GM19438 (cell line): ENCODE data around the gene GPR37.

Experiments used
- ATAC-seq: cut with Tn5 transposase; IDR thresholded peaks from one replicate; pipeline ENCODE4 v1.9.1; 2021; ENCODE audit warnings: low read depth; ENCODE audit not compliant: unreplicated experiment

Gene GPR37

GRCh38 chr7:124765401-124766352 lies at the start of gene GPR37:
Gene GPR37, minus strand, starts transcription at chr7:124765792. Its CDS starts 816 bp downstream, at chr7:124764976.
- ATAC-seq: peak; percentile 67

- ATAC-seq: no peak
These were observed 48.6 kb upstream of the GPR37 start for GRCh38 chr7:124813994-124814798.

GRCh38 chr7:124812764-124813163 lies 47.2 kb upstream of the GPR37 start:
- no peak for ATAC-seq

- ATAC-seq: no peak
These were observed 45.7 kb upstream of the GPR37 start for GRCh38 chr7:124811341-124811740.

- no peak for ATAC-seq
These were observed 45.0 kb upstream of the GPR37 start for GRCh38 chr7:124810605-124811004.

GRCh38 chr7:124808206-124808605 lies 42.6 kb upstream of the GPR37 start:
- ATAC-seq: no peak

GRCh38 chr7:124801330-124801895 lies 35.8 kb upstream of the GPR37 start:
- ATAC-seq: no peak

GRCh38 chr7:124800386-124800785 lies 34.8 kb upstream of the GPR37 start:
- ATAC-seq: no peak

GRCh38 chr7:124799448-124799847 lies 33.9 kb upstream of the GPR37 start:
- no peak for ATAC-seq

GRCh38 chr7:124796771-124797170 lies 31.2 kb upstream of the GPR37 start:
- ATAC-seq: no peak

GRCh38 chr7:124792696-124793095 lies 27.1 kb upstream of the GPR37 start:
- ATAC-seq: no peak

- no peak for ATAC-seq
These were observed 26.4 kb upstream of the GPR37 start for GRCh38 chr7:124792002-124792401.

GRCh38 chr7:124791426-124791825 lies 25.8 kb upstream of the GPR37 start:
- ATAC-seq: no peak

- ATAC-seq: no peak
These were observed 25.1 kb upstream of the GPR37 start for GRCh38 chr7:124790645-124791044.

- no peak for ATAC-seq
These were observed 20.4 kb upstream of the GPR37 start for GRCh38 chr7:124785994-124786393.

- ATAC-seq: no peak
These were observed 19.6 kb upstream of the GPR37 start for GRCh38 chr7:124784879-124785818.

GRCh38 chr7:124783271-124783670 lies 17.7 kb upstream of the GPR37 start:
- no peak for ATAC-seq

GRCh38 chr7:124781907-124782734 lies 16.5 kb upstream of the GPR37 start:
- ATAC-seq: no peak

- ATAC-seq: no peak
These were observed 15.8 kb upstream of the GPR37 start for GRCh38 chr7:124781418-124781817.
